ENCODE measurements around the gene CINP.
"Not testable (repeated sequence)": the region's sequence is repeated elsewhere in the genome, so short reads cannot be mapped to it uniquely, and the experiment has no call there.

Gene CINP

DNA sequence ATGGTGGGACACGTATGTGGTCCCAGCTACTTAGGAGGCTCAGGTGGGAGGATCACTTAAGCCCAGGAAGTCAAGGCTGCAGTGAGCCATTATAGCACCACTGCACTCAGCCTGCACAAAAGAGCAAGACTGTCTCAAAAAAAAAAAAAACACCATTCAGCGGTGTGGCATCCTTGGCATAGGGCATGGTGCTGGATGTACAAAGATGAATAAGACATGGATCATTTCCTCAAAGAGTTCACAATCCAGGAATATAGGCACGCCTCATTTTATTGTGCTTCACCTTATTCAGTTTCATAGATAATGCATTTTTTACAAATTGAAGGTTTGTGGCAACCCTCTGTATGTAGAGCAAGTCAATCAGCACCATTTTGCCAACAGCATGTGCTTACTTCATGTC, 6.4 kb downstream of the CINP start:
- no peak overlapping the region for H3K56ac ChIP-seq (ENCODE audit: low read length)
- WGBS (ENCODE audit: extremely low coverage, insufficient coverage, low lambda C conversion rate): no CpG with 5 or more reads among the region's 3 CpGs
- H3K18ac ChIP-seq (ENCODE audit: low read length): no peak overlapping the region
- H2AK5ac ChIP-seq (ENCODE audit: low read length): no peak overlapping the region
- no peaks in the 10 kb centered on the region for H3K4me1 ChIP-seq (ENCODE audit: control insufficient read depth, low read depth, low read length)
- H4K8ac ChIP-seq (ENCODE audit: low read depth, low read length): no peak overlapping the region
- no peak overlapping the region for H3K4me2 ChIP-seq (ENCODE audit: low read length)
- H3K36me3 ChIP-seq (ENCODE audit: control insufficient read depth, insufficient read depth, low read length): peaks cover 4% of the 10 kb centered on the region
- H3K79me1 ChIP-seq (ENCODE audit: low read length): no peaks in the 10 kb centered on the region
- no peak for DNase-seq
- no peak overlapping the region for H3K4me3 ChIP-seq (ENCODE audit: low read length)
- no peaks in the 10 kb centered on the region for H3K79me2 ChIP-seq (ENCODE audit: control insufficient read depth, insufficient read depth, low read length)
- H3K23ac ChIP-seq (ENCODE audit: low read length): no peak overlapping the region
- H2BK15ac ChIP-seq (replicated peaks; ENCODE audit: low read depth): no peak overlapping the region
- no peaks in the 10 kb centered on the region for H3K27me3 ChIP-seq (ENCODE audit: insufficient read depth, low read length, poor library complexity)
- H3K9ac ChIP-seq (ENCODE audit: low read length): no peak overlapping the region
- no peak overlapping the region for H3K27ac ChIP-seq (ENCODE audit: low read depth, low read length)
- no peak overlapping the region for H2BK120ac ChIP-seq (ENCODE audit: low read depth, low read length)
- H3K4ac ChIP-seq (ENCODE audit: low read depth, low read length): no peak overlapping the region
- H2BK5ac ChIP-seq (ENCODE audit: low read length): no peak overlapping the region
- no peak overlapping the region for H4K5ac ChIP-seq (ENCODE audit: low read length)

DNA sequence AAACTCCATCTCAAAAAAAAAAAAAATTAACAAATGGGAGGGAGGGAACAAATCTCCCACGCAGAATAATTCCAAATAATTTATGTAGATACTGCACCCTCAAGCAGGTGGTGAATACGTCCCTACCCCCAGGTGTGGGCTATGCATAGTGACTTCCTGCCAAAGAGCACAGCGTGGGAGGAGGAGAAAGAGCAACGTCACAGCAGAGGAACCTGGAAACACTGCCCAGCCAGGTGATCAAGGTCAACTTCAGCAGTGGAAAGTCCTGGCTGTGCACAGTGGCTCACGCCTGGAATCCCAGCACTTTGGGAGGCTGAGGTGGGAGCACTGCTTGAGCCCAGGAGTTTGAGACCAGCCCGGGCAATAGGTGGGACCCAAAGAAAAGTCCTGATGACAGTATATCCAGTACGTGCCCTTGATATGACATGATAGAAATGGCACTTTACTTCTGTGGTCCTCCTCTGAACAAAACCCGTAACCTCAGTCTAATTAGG, 9.5 kb downstream of the CINP start:
- H3K9ac ChIP-seq (ENCODE audit: low read length): no peak overlapping the region
- H3K79me2 ChIP-seq (ENCODE audit: control insufficient read depth, insufficient read depth, low read length): no peaks in the 10 kb centered on the region
- H3K23ac ChIP-seq (ENCODE audit: low read length): no peak overlapping the region
- DNase-seq: no peak
- no peak overlapping the region for H3K4me2 ChIP-seq (ENCODE audit: low read length)
- no CpG with 5 or more reads among the region's 8 CpGs for WGBS (ENCODE audit: extremely low coverage, insufficient coverage, low lambda C conversion rate)
- no peak overlapping the region for H3K27ac ChIP-seq (ENCODE audit: low read depth, low read length)
- no peak overlapping the region for H2AK5ac ChIP-seq (ENCODE audit: low read length)
- H3K27me3 ChIP-seq (ENCODE audit: insufficient read depth, low read length, poor library complexity): no peaks in the 10 kb centered on the region
- peaks cover 7% of the 10 kb centered on the region for H3K36me3 ChIP-seq (ENCODE audit: control insufficient read depth, insufficient read depth, low read length)
- no peaks in the 10 kb centered on the region for H3K79me1 ChIP-seq (ENCODE audit: low read length)
- no peak overlapping the region for H2BK120ac ChIP-seq (ENCODE audit: low read depth, low read length)
- no peak overlapping the region for H2BK5ac ChIP-seq (ENCODE audit: low read length)
- H4K5ac ChIP-seq (ENCODE audit: low read length): no peak overlapping the region
- no peak overlapping the region for H4K8ac ChIP-seq (ENCODE audit: low read depth, low read length)
- no peak overlapping the region for H3K4ac ChIP-seq (ENCODE audit: low read depth, low read length)
- no peak overlapping the region for H2BK15ac ChIP-seq (replicated peaks; ENCODE audit: low read depth)
- H3K56ac ChIP-seq (ENCODE audit: low read length): no peak overlapping the region
- no peak overlapping the region for H3K4me3 ChIP-seq (ENCODE audit: low read length)
- H3K18ac ChIP-seq (ENCODE audit: low read length): no peak overlapping the region
- no peaks in the 10 kb centered on the region for H3K4me1 ChIP-seq (ENCODE audit: control insufficient read depth, low read depth, low read length)

DNA sequence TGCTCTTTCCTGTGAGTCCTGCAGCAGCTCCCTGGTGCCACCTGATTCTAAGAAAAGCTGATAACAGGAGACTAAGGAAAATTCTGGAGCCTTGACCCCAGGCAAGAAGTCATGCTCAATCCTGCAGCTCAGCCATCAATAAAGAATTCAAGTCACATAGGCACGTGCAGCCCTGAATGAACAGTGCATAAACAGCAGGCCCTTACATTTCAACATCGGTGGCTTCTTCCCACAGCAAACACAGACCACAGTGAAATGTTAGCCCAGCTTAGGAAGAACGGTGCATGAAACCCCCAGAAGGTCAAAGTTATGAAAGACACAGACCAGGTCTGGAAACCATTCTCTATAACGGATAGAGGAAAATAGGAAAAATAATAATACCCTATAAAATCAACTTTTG, 10.5 kb downstream of the CINP start:
- no peak overlapping the region for H3K4ac ChIP-seq (ENCODE audit: low read depth, low read length)
- no peak overlapping the region for H4K5ac ChIP-seq (ENCODE audit: low read length)
- no CpG with 5 or more reads among the region's 4 CpGs for WGBS (ENCODE audit: extremely low coverage, insufficient coverage, low lambda C conversion rate)
- H3K18ac ChIP-seq (ENCODE audit: low read length): no peak overlapping the region
- no peak overlapping the region for H4K8ac ChIP-seq (ENCODE audit: low read depth, low read length)
- H2BK120ac ChIP-seq (ENCODE audit: low read depth, low read length): no peak overlapping the region
- no peak overlapping the region for H3K23ac ChIP-seq (ENCODE audit: low read length)
- no peaks in the 10 kb centered on the region for H3K27me3 ChIP-seq (ENCODE audit: insufficient read depth, low read length, poor library complexity)
- no peak overlapping the region for H3K9ac ChIP-seq (ENCODE audit: low read length)
- no peaks in the 10 kb centered on the region for H3K79me1 ChIP-seq (ENCODE audit: low read length)
- DNase-seq: no peak
- H3K56ac ChIP-seq (ENCODE audit: low read length): no peak overlapping the region
- no peak overlapping the region for H2BK5ac ChIP-seq (ENCODE audit: low read length)
- no peaks in the 10 kb centered on the region for H3K79me2 ChIP-seq (ENCODE audit: control insufficient read depth, insufficient read depth, low read length)
- no peak overlapping the region for H3K27ac ChIP-seq (ENCODE audit: low read depth, low read length)
- H3K4me3 ChIP-seq (ENCODE audit: low read length): no peak overlapping the region
- H3K4me2 ChIP-seq (ENCODE audit: low read length): no peak overlapping the region
- no peaks in the 10 kb centered on the region for H3K4me1 ChIP-seq (ENCODE audit: control insufficient read depth, low read depth, low read length)
- no peak overlapping the region for H2AK5ac ChIP-seq (ENCODE audit: low read length)
- peaks cover 7% of the 10 kb centered on the region for H3K36me3 ChIP-seq (ENCODE audit: control insufficient read depth, insufficient read depth, low read length)
- no peak overlapping the region for H2BK15ac ChIP-seq (replicated peaks; ENCODE audit: low read depth)

DNA sequence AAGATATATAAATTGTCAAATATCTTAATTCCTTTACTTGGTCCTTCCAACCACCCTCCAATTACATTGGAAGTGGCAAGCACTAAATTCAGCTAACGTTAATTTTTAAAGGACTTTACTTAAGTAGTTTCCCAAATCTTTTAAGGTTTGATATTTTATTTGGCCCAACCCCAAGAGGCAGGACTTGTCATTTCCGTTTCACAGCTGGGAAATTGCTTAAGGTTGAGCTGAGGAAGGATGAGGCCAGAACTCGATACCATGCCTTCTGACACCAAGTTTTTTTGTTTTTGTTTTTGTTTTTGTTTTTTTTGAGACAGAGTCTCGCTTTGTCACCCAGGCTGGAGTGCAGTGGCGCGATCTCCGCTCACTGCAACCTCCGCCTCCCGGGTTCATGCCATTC, 11.1 kb downstream of the CINP start:
- not testable (repeated sequence) for DNase-seq; H2BK120ac ChIP-seq (ENCODE audit: low read depth, low read length); H3K4me1 ChIP-seq (ENCODE audit: control insufficient read depth, low read depth, low read length); H2BK5ac ChIP-seq (ENCODE audit: low read length); H3K27ac ChIP-seq (ENCODE audit: low read depth, low read length); H3K18ac ChIP-seq (ENCODE audit: low read length); H3K4me3 ChIP-seq (ENCODE audit: low read length); H3K23ac ChIP-seq (ENCODE audit: low read length); H2AK5ac ChIP-seq (ENCODE audit: low read length); H4K5ac ChIP-seq (ENCODE audit: low read length); H3K36me3 ChIP-seq (ENCODE audit: control insufficient read depth, insufficient read depth, low read length); H3K4ac ChIP-seq (ENCODE audit: low read depth, low read length); H3K56ac ChIP-seq (ENCODE audit: low read length); H3K4me2 ChIP-seq (ENCODE audit: low read length); H3K27me3 ChIP-seq (ENCODE audit: insufficient read depth, low read length, poor library complexity); H3K79me2 ChIP-seq (ENCODE audit: control insufficient read depth, insufficient read depth, low read length); H4K8ac ChIP-seq (ENCODE audit: low read depth, low read length); H3K79me1 ChIP-seq (ENCODE audit: low read length); H2BK15ac ChIP-seq (replicated peaks; ENCODE audit: low read depth); H3K9ac ChIP-seq (ENCODE audit: low read length)
- no CpG with 5 or more reads among the region's 9 CpGs for WGBS (ENCODE audit: extremely low coverage, insufficient coverage, low lambda C conversion rate)

DNA sequence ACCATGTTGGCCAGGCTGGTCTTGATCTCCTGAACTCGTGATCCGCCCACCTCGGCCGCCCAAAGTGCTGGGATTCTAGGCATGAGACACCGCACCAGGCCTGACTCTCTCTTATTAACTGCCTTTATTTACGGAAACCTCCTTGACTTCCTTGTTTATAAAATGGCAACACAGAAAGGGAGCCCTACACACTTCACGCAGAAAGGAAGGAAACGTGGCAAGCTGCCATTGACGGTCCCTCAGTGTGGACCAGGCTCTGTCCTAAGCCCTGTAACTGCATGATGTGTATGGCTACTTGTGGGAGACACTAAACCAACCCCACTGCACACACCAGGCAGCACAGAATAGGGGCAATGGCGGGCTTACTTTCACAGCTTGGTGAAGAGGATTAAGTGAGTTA, 11.7 kb downstream of the CINP start:
- Histone ChIP-seq H2BK120ac (ENCODE audit: low read depth, low read length) (no peak overlapping the region), H2AK5ac (ENCODE audit: low read length) (no peak overlapping the region), H2BK5ac (ENCODE audit: low read length) (no peak overlapping the region), H3K23ac (ENCODE audit: low read length) (no peak overlapping the region), H3K36me3 (ENCODE audit: control insufficient read depth, insufficient read depth, low read length) (peaks cover 5% of the 10 kb centered on the region), H3K9ac (ENCODE audit: low read length) (no peak overlapping the region), H3K4me2 (ENCODE audit: low read length) (no peak overlapping the region), H2BK15ac (replicated peaks; ENCODE audit: low read depth) (no peak overlapping the region), H3K79me1 (ENCODE audit: low read length) (no peaks in the 10 kb centered on the region), H4K8ac (ENCODE audit: low read depth, low read length) (no peak overlapping the region), H4K5ac (ENCODE audit: low read length) (no peak overlapping the region), H3K4me3 (ENCODE audit: low read length) (no peak overlapping the region), H3K18ac (ENCODE audit: low read length) (no peak overlapping the region), H3K4me1 (ENCODE audit: control insufficient read depth, low read depth, low read length) (no peaks in the 10 kb centered on the region), H3K27me3 (ENCODE audit: insufficient read depth, low read length, poor library complexity) (no peaks in the 10 kb centered on the region), H3K56ac (ENCODE audit: low read length) (no peak overlapping the region), H3K79me2 (ENCODE audit: control insufficient read depth, insufficient read depth, low read length) (no peaks in the 10 kb centered on the region), H3K27ac (ENCODE audit: low read depth, low read length) (no peak overlapping the region), H3K4ac (ENCODE audit: low read depth, low read length) (no peak overlapping the region)
- no peak for DNase-seq
- no CpG with 5 or more reads among the region's 10 CpGs for WGBS (ENCODE audit: extremely low coverage, insufficient coverage, low lambda C conversion rate)

DNA sequence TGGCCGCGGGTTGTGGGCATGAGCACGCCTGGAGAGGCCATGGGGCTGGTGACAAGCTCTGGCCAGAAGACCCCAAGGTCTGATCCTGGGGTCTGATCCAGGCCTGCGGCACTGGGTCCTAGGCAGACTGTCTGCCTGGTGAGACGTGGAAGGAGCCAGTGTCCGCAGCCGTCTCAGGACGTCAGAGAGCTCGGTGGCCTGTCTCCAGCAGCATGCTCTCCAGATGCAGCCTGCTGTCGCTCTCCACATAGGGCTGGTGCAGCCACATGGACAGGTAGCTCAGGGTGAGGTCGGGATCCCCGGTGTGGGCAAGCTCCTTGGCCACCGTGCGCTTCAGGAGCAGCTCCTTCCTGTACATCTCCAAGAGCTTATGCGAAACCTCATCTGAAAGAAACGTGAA, 14.3 kb downstream of the CINP start:
- no peak overlapping the region for H4K5ac ChIP-seq (ENCODE audit: low read length)
- H3K9ac ChIP-seq (ENCODE audit: low read length): no peak overlapping the region
- no peak overlapping the region for H2BK15ac ChIP-seq (replicated peaks; ENCODE audit: low read depth)
- H3K79me2 ChIP-seq (ENCODE audit: control insufficient read depth, insufficient read depth, low read length): no peaks in the 10 kb centered on the region
- H4K8ac ChIP-seq (ENCODE audit: low read depth, low read length): no peak overlapping the region
- H2BK5ac ChIP-seq (ENCODE audit: low read length): no peak overlapping the region
- no CpG with 5 or more reads among the region's 16 CpGs for WGBS (ENCODE audit: extremely low coverage, insufficient coverage, low lambda C conversion rate)
- no peak overlapping the region for H2AK5ac ChIP-seq (ENCODE audit: low read length)
- no peaks in the 10 kb centered on the region for H3K4me1 ChIP-seq (ENCODE audit: control insufficient read depth, low read depth, low read length)
- H3K79me1 ChIP-seq (ENCODE audit: low read length): no peaks in the 10 kb centered on the region
- H3K4me2 ChIP-seq (ENCODE audit: low read length): no peak overlapping the region
- no peak overlapping the region for H3K18ac ChIP-seq (ENCODE audit: low read length)
- no peak overlapping the region for H3K27ac ChIP-seq (ENCODE audit: low read depth, low read length)
- H3K56ac ChIP-seq (ENCODE audit: low read length): no peak overlapping the region
- H2BK120ac ChIP-seq (ENCODE audit: low read depth, low read length): no peak overlapping the region
- DNase-seq: no peak
- H3K23ac ChIP-seq (ENCODE audit: low read length): no peak overlapping the region
- H3K4ac ChIP-seq (ENCODE audit: low read depth, low read length): no peak overlapping the region
- H3K36me3 ChIP-seq (ENCODE audit: control insufficient read depth, insufficient read depth, low read length): peaks cover 11% of the 10 kb centered on the region
- H3K4me3 ChIP-seq (ENCODE audit: low read length): no peak overlapping the region
- no peaks in the 10 kb centered on the region for H3K27me3 ChIP-seq (ENCODE audit: insufficient read depth, low read length, poor library complexity)
